Stromal cell of bone marrow (primary cell): ENCODE results near the gene SIDT1.

Experiments
- DNase-seq: peaks from one replicate; pipeline ENCODE4 v3.0.0-alpha.2; 2012; ENCODE audit warnings: low read depth

SIDT1 gene

DNA sequence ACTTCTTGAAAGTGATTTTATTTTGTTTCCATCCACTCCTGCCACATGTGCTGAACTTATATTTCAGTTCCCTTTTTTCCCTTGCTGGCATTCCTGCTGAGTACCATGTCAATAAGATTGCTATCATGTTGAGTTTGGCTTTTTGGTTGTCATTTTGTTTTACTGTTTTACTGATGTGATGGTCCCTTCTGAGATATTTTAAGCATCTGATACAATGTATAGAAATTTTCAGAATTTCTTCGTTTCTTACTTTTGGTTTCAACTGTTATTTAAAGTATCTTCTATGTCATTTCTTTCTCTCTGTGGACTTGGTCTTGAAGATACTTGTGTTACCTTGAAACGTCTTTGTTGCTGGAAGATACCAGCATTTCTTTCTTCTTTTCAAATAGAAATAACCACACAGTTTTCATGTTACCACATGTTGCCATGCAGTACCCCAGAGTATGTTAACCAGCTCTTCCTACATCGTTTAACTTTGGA is 14.1 kb downstream of the SIDT1 start:
- no peak for DNase-seq

DNA sequence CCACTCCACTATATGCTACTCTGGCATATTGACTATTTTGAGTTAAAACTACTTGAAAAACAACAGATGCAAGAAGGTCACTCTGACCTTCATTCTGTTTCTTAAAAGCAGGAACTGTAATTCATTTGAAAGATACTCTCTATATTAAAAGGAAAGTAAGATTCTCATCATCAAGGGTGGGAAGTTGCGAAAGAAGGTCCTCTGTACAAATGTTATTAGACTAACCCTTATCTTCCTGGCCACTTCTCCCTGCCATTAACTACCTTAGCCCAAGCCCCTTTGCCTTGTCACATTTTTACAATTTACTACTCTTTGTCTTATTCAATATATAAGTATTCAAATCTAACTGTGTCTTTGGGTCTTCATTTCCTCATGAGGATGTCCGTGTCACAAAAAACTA is 16.1 kb downstream of the SIDT1 start:
- DNase-seq, result no peak

DNA sequence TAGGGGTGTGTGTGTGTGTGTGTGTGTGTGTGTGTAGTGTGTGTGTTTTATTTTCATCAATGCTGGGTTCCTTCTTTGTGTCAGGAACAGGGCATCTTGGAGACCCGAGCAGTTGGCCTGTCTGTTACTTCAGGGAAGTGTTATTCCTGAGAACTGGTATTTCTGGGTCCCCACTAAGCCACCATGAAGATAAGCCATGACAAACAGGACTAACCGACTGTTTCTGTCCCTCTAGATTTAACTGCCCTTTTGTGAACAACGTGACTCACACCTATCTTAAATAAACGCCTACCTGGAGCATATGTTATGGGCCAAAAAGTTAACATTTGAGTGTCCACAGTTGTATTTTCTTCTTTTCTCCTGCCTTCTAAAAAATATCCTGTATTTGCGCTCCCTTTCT is 19.5 kb downstream of the SIDT1 start:
- DNase-seq, result no peak

- no peak for DNase-seq
These were observed 20.5 kb downstream of the SIDT1 start for GRCh38 chr3:113552851-113553250.

- DNase-seq, result no peak
These were observed 22.8 kb downstream of the SIDT1 start for GRCh38 chr3:113555138-113555537.

DNA sequence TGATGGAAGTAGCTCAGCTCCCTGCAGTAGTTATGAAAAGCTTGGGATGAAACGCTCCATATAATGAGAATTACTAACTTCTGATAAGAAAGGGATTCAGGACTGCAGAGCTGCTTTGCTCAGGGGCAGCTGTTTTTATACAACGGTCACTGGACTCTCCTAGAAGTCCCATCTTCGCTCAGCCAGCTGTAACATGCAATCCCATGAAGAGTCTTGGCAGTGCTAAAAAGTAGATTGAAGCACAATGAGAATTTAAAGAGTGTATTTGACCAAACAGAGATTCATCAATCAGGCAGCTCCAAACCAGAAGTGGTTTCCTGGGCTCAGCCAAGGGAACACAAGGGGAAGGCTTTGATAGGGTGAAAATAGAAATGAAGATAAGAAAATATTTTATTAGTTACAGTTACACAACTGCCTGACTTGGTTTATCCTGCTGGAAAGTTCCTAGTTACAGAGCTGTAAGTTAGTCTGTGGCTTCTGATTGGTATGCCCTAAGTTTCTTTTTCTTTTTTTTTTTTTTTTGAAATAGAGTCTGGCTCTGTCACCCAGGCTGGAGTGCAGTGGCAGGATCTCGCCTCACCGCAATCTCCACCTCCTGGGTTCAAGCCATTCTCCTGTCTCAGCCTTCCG is 24.1 kb downstream of the SIDT1 start:
- DNase-seq, result no peak

GRCh38 chr3:113556946-113557335 is 24.6 kb downstream of the SIDT1 start:
- no peak for DNase-seq

- DNase-seq, result no peak
These were observed 25.0 kb downstream of the SIDT1 start for GRCh38 chr3:113557374-113557773.

GRCh38 chr3:113559009-113559408 is 26.7 kb downstream of the SIDT1 start:
- no peak for DNase-seq

DNA sequence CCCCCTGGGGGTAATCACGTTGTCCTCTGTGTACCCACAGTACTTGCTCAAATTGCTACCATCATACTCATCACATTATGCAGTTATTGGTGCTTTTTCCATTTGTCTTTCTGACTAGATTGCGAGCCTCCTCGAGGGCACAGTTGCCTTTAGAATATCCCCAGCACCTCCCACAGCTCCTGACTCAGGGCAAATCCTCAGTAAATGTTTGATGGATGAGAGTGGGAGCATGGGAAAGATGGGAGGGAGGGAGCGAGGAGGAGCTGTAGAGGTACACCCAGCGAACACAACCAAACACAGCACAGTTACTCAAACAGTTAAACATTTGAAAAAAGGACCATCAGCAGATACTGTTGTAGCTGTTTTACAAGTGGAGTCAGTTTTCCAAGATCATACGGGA is 27.9 kb downstream of the SIDT1 start:
- DNase-seq, result no peak

DNA sequence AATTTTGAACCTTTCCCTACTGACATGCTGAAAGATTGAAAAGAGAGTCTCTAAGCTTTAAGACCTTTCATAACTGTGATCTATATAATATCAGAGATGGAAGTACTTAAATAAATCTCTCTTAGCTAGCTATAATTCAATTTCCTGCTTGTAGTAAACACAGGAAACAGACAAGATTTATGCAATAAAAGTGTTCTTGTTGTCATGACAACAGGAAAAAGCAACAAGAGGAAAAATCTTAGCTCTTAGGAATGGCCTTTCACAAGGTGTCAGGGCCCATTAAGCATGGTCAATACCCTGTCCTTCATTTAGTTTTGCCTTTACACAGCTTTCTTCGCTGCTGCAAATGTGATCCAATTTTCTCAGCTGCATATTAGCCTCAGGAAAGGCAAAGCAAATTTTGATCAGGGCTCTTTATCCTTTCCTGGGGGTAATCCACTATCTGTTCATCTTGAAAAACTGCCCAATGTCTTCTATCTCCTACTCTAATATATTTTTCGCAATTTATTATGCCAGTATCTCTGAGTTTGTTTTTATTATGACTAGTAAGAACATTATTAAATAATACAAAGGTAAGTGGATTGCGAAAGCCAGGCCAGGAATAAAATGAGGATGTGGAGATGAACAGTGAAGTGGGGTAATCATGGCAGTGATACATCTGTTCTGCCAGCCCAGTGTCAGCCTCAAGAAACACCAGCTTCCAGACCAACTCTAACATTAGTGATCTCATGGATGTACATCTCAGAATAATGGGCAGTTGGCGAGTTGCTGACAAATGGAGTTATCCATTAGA is 28.7 kb downstream of the SIDT1 start:
- no peak for DNase-seq

DNA sequence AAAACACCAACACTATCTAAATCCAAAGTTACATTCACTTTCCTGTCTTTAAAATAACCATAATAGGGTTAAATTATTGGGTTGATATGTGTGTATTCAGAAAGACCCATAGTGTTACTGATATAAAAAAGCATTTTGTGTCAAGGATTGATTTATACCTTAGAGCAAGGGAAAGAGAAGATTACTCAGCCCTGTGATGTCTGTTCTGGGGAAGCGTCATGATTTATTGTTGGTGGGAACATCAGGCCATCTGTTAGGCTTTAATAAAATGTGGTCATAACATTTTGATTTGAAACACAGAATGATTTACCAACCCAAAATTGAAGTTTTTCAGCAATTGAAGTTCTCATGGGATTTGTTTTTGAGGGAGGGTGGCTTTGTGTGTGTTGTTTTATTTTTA is 33.2 kb downstream of the SIDT1 start:
- no peak for DNase-seq

DNA sequence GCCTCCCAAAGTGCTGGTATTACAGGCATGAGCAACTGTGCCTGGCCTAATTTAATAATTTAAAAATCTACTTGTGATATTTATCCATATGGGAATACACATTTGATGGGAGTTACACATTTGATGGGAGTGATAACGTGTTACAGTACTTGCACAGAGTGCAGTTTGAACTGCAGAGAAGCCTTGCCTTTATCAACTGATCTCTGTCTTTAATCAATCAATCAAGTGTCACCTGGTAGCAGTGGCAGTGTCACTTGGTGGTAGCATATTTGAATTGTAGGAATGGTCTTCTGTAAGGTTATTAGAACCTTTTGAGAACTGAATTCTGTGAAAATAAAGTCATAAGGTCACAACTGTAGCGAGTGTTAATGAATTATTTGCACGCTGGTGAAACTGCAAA is 37.8 kb downstream of the SIDT1 start:
- no peak for DNase-seq

GRCh38 chr3:113571360-113571759 is 39.0 kb downstream of the SIDT1 start:
- no peak for DNase-seq

DNA sequence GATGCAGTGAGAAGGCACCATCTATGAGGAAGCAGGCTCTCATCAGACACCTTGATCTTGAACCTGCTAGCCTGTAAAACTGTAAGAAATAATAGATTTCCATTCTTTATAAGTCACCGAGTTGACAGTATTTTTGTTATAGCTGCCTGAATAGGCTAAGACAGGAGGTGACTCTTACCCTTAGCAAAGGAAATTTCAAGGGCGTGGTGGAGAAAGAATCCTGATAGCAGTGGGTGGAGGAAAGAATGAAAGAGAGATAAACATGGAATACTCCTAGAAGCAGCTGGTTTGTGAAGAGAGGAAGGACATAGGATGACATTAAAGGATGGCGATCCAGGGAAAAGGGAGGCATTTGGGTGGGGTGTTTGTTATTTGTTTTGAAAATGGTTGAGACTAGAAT is 41.4 kb downstream of the SIDT1 start:
- DNase-seq, result no peak

DNA sequence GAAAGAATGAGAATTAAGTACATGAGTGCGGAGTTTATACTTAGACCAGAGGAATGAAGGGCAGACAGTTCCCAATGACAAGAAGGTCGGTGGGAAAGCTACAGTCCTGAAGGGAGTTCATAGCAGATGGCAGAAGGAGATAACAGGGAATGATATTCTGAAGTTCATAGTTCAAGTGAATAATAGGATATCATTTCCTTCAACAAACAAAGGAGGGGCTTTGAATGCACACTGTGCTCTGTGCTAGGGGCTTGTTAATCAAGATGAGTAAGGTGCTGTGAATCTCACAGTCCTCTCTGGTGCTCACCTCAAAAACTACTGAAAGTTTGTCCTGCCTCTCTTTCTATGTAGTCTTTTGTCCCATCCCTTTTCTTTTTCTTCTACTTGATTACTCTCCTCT is 41.9 kb downstream of the SIDT1 start:
- DNase-seq, result no peak

DNA sequence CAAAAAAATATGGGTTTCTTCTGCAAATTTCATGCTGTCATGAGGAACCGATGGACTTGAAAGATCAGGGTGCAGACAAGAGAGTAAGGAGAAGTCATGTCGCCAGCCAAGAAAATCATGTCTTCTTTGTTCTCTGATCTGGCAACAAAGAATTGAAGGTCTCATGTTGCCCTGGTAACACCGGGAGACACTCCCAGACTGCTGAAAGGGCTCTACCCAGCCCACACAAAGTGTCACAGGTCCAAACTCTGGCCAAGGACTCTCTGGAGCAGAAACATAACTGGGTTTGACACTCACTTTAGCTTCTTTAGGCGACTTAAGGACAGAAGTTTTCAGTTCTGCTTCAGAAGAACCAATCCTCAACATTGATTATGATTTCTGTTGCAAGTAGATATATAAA is 42.9 kb downstream of the SIDT1 start:
- DNase-seq, result no peak

DNA sequence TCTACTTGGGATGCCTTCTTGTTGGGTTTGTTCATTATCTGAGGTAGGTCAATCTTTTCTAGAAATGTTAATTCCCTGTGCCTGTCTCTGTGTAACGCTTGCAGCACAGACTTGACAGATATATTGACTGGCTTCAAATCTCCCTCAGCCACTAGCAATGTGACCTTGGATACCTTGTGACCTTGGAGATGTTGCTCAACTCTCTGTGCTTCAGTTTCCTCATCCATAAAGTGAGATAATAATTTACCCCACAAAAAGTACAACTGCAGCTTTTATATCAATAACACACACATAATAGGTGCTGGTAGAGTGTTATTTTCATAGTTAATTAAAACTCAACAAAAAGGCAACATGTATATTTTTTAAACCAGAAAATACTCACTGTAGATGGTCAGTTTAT is 52.9 kb downstream of the SIDT1 start:
- DNase-seq, result no peak

- DNase-seq, result no peak
These were observed 53.4 kb downstream of the SIDT1 start for GRCh38 chr3:113585720-113586119.

DNA sequence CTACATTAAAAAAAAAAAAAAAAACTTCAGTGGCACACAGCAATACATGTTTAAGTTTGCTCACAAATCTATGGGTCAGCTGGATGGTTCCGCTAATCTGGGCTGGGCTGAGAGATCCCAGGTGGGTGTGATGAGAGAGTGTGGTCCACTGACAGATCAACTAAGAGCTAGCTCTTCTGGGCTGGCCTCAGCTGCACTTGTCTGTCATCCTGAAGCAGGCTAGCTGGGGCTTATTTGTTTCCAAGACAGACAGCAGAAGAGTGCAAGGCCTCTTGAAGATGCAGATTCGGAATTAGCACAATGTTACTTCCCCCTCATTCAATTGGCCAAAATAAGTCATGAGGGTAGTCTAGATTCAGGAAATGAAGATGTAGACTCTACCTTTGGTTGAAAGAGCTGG is 56.5 kb downstream of the SIDT1 start:
- DNase-seq, result no peak

DNA sequence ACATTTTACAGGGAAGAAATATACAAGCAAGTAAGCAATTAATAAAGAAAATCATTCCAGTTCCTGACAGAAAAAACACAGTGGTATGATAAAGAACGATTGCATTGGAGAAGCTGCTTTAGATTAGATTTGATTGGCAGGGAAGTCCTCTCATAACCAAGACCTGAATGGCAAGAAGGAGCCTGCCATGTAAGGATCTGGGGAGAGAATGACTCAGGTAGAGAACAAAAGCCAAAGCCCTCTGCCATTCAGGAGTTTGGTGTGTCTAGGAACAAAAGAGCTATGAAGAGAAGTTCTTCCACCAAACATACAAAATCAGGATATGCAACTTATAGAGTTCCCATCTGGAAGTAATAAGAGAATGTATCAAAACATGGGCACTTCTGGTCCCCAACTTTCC is 57.6 kb downstream of the SIDT1 start:
- no peak for DNase-seq

DNA sequence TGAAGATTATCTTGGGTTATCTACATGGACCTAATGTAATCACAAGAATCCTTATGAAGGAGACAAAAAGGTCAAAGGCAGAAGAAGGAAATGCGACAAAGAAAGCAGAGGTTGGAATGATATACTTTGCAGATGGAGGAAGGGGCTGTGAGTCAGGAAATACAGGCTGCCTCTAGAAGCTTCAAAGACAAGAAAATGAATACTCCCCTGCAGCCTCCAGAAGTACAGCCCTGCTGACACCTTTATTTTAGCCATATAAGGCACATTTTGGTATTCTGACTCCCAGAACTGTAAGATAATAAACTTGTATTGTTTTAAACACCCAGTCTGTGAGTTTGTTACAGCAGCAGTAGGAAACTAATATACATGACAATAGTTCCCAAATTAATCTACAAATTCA is 58.6 kb downstream of the SIDT1 start:
- no peak for DNase-seq

- no peak for DNase-seq
These were observed 61.7 kb downstream of the SIDT1 start for GRCh38 chr3:113594066-113594465.
